ENCODE measurements around the gene GRN. TPM values are rescaled to one million over a fixed set of nuclear protein-coding genes. Genes with fewer than 3 reads are reported as not detected.
"Not testable (repeated sequence)": the region's sequence is repeated elsewhere in the genome, so short reads cannot be mapped to it uniquely, and the experiment has no call there.

The GRN gene
- total RNA-seq, 1 experiment from 2014 or later = 206 TPM

- no peak for TF ChIP-seq REST (IDR thresholded peaks at IDR 0.05; ENCODE audit: low read depth)
These were observed 18.6 kb downstream of the GRN start, which contains the start of gene FAM171A2 (continued) for GRCh38 chr17:44363613-44364159.

- H3K27me3 ChIP-seq (ENCODE audit: insufficient read depth, low read length); H3K9me3 ChIP-seq (ENCODE audit: control insufficient read depth in 1 of 2, insufficient read depth in 1 of 2, low read depth in 1 of 2, low read length in 2 of 2); BruUV-seq (replicated peaks); H2AFZ ChIP-seq (ENCODE audit: low read depth, low read length, poor library complexity, severe bottlenecking); ATAC-seq; H3K79me2 ChIP-seq (ENCODE audit: insufficient read depth, low read length); H3K9ac ChIP-seq (ENCODE audit: low read length); H3K36me3 ChIP-seq (ENCODE audit: control insufficient read depth in 1 of 2, insufficient read depth in 2 of 2, low read length in 2 of 2); H3K4me3 ChIP-seq (replicated peaks in 1 of 2; ENCODE audit: low read depth in 1 of 2, low read length in 2 of 2); POLR2A ChIA-PET; RAD21 ChIA-PET (ENCODE audit: low non-redundant PET in 1 of 2, low total read pairs in 2 of 2, uncharacterized antibody in 2 of 2, unreplicated experiment in 2 of 2); H3K4me2 ChIP-seq (ENCODE audit: low read length); DNase-seq (ENCODE audit: low read depth, low spot score); H3K9me2 ChIP-seq (ENCODE audit: insufficient read depth); H3K27ac ChIP-seq (ENCODE audit: low read depth, low read length); H4K20me1 ChIP-seq (ENCODE audit: insufficient read depth): not testable (repeated sequence)
- CTCF ChIA-PET = interaction anchor here (0.7 kb wide), 2 partner anchors 221 to 284 kb away, joined by 3 read pairs; no protein-coding TSS in a partner anchor
- intact Hi-C loops (cut with micrococcal nuclease) = loop anchor here (10.0 kb wide), 1 partner anchor 460 kb away; the partner anchor contains the start of gene MPP2
- H3K4me1 ChIP-seq (ENCODE audit: control insufficient read depth in 1 of 2, insufficient read depth in 2 of 2, low read length in 2 of 2) = peaks cover 7 to 27% of the 10 kb centered on the region in 2 experiments; a peak in 3 of 4 replicates
These were observed 19.9 kb downstream of the GRN start for GRCh38 chr17:44365051-44365450.

Measured in HCT116 (cell line).